ENCODE results near the gene GLP1R. TPM values are rescaled to one million over a fixed set of nuclear protein-coding genes. Genes with fewer than 3 reads are reported as not detected.

GLP1R gene
- total RNA-seq, 1 donor from 2014 or later = 0.03 TPM

DNA sequence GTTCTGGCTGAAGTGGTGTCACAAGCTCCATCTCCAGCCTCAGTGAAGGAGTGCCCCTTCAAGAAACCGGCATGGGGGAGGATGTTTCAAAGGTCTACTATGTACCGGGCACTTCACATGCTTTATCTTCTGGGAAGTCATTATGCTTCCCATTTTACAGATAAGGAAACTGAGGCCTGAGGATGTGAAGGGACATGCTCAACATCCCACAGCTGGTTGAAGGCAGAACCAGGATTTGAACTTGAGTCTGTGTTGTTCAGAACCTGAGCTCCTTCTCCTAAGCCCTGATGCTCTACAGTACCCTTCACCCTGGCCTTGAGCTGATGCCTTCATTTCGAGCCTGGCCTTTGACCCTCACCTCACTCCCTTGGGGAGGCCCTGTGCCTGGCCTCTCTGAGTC lies 13.0 kb downstream of the GLP1R start:
- no peak for DNase-seq (ENCODE audit: low read depth)

DNA sequence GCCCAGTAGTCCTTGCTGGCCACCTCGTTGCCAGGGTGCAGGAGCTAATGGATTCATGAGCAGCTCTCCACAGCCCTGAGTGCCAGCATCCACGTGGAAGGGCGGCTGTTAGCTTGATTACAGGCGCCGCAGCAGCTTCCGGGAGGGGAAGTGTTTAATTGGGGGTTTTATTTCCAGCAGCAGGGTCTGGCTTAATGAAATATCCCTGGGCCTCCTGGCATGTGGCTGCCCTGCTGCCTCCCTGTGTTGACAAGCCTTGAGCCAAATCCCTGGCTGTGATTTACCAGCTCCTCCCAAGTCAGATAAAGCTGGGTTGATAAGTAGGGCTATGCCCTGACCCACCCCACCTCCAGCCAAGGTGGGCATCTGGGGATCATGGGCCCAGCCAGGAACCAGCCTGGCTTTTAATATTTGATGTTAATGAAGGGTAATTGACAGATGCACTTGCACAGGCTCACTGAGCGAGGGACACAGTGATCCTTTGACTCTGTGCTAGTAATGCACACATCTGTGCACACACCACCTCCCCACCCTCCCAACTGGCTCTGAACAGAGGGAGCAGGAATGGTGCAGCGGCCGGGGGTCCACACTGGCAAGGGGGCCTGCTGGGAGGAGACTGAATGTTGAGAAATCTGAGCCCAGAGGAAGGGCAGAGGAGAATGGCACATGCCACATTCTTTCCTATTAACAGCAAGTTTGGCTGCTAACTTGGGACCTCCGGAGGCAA lies 13.6 kb downstream of the GLP1R start:
- DNase-seq (ENCODE audit: low read depth) = no peak

DNA sequence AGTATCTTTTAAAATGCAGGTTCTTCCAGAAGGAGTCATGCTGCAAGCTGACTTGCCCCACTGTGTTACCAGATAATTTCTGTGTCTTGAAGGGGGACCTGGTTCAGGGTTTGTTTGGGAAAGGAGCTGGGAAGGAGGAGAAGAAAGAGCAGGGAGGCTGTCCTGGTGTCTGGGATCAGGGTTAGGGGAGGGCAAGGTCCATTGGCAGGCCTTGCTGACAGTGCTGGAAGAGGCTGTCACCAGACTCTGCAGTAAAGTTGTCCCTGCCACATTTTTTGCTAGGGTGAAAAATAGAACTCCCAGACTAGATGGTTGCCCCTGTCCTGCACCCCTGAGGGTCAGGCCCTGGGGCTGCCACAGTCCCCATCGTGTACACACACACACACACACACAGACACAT lies 14.9 kb downstream of the GLP1R start:
- no peak for DNase-seq (ENCODE audit: low read depth)

DNA sequence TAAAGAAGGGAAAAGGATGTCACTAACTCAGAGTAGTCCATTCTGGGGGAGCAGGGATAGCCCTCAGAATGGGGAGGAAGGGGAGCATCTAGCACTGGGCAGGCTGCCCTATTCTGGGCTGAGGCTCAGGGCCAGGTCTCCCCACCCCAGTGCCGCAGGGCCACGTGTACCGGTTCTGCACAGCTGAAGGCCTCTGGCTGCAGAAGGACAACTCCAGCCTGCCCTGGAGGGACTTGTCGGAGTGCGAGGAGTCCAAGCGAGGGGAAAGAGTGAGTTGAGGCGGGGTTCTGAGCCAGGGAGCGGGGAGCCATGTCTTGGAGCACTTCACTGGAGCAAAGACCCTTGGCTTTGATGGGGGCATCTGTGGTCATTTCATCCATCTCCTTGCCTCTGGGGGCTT lies 17.0 kb downstream of the GLP1R start:
- no peak for DNase-seq (ENCODE audit: low read depth)

DNA sequence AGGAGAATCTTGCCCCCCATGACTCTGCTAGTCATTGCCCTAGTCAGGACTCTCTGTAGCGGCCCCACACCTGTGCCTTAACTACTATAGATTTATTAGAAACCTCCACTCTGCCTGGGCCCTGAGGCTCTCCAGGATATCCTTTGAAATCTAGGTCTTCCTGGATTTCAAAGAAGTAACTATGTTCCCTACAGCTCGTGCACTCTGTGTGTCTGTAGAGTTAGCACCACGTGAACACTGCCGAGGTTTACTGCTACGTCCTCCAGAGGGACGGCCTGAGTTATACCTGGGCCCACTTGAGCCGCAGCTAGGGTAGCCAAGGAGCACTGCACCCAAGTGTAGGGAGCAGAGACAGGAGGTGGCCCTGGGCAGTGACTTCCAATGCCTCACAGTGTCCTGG lies 19.8 kb downstream of the GLP1R start:
- DNase-seq (ENCODE audit: low read depth) = no peak

DNA sequence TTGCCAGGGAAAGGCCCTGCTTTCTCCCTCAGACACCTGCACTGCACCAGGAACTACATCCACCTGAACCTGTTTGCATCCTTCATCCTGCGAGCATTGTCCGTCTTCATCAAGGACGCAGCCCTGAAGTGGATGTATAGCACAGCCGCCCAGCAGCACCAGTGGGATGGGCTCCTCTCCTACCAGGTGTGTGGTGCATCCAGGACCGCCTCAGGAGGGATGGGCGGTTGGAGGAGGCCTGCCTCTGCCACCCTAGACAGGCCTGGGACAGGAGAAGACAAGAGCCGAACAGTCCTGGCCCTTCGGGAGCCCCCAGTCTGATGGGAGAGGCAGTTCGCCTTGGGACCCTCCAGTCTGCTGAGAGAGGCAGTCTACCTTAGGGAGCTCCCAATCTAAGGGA lies 24.2 kb downstream of the GLP1R start:
- DNase-seq (ENCODE audit: low read depth) = no peak

DNA sequence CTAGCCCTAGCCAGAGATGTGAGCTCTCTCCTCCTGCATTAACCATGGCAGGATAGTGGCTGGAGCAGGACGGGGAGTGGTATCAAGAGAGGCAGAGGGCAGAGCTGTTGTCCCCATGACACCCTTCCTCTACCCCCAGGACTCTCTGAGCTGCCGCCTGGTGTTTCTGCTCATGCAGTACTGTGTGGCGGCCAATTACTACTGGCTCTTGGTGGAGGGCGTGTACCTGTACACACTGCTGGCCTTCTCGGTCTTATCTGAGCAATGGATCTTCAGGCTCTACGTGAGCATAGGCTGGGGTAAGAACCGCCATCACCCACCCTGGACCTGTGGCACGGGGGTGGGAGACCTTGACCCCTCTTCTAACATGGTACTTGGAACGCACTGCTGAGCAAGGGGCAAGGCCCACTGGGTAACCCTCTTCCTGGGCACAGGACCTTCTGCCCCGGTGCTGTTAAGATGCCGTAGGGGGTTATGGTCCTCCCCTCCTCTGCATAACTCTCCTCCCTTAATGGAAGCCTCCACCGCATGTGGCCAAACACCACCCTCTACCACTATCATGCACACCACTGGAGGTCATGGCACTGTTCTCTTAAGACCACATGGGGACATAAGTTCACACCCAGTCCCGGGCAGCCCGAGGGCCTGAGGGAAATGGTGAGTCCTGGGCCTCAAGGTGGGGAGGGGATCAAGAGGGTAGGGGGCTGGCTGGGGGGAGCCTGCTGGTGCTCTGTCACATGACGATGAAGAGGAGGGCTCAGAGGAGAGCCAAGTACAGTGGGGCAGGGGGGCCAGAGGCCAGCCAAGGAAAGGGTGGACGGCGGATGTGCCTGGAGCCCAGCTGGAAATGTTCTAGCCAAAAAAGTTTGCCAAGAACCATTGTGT lies 25.1 kb downstream of the GLP1R start:
- no peak for DNase-seq (ENCODE audit: low read depth)

DNA sequence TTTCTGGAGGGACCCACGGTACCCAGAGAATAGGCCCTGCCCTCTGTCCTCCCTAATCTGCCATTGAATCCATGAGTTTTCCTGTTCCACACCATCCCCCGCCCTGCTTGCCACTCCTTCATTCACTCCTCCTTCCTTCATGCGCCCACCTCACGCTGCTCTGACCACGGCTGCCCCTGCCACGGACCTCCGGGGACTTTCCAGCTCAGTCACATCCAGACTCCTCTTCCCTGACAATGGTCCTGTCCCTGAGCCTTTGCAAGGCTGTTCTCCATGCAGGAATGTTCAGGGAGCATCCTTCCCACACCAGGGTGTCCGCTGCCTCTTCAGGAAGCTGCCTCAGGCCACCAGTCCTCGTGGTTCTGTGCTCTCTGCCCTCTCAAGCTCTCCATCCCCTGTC lies 25.9 kb downstream of the GLP1R start:
- no peak for DNase-seq (ENCODE audit: low read depth)

DNA sequence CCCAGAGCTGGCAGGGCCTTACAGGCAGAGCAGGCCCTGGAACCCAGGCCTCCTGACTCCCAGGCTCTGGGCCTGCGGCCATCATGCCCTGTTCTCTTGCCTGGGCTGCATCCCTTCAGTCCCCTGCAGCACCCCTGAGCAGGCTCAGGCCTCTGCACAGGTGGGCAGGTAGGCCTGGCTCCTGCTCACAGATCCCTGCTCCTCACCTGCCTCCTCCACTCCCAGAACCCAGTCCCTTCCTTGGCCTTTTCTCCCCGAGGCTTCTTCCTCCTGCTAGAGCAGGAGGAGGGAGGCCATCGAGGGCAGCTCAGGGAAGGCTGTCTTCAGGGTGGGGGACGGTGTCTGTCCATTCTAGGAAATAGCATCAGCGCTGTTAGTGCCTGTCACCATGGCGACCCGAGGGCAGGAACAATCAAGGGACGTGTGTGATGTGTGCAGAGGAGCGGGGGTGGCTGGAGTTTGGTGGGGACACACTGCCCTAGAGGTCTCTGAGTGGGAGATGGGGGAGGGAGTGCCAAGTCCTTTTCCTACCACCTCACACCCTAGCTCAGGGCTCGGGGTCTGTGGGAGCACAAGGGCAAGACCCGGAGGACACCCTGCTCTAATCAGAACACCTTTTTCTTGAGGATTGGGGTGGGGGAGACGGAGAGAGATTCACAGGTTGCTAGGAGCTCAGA lies 26.6 kb downstream of the GLP1R start:
- DNase-seq (ENCODE audit: low read depth) = no peak

DNA sequence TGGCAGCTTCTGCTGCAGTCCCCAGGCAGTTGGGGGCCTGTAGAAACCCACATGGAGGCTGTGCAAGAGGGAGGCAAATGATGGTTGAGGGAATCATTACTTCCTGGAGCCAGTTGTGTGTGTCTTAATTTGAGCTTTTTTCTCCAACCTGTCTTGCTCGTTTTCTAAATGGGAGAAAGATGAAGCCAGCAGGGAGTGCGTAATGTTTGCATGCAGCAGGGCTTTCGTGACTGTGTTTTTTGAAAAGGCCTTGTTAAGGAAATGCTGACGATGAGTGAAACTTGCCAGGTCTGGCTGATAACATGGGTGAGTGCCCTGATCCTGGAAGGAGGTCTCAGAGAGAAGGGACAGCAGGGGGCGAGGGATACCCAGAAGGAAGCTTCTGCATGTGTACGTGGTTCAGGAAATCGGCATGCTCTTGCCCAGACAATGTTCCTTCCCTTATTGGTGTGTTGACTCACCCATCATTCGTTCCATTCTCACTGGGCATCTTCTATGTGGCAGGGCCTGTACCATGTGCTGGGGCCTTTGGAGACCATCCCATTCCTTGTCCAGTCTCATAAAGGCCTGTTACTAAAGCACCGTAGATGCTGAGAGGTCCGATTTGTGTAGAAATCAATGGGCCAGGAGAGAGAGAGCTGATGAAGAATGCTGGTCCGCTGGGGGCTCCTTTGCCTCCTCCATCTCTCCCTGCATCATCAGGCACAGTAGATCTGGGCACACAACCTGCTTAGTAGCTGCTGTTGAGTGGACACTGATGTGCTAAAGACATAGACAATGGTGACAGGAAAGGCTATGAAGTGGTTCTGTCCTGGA lies 27.4 kb downstream of the GLP1R start:
- DNase-seq (ENCODE audit: low read depth) = no peak

DNA sequence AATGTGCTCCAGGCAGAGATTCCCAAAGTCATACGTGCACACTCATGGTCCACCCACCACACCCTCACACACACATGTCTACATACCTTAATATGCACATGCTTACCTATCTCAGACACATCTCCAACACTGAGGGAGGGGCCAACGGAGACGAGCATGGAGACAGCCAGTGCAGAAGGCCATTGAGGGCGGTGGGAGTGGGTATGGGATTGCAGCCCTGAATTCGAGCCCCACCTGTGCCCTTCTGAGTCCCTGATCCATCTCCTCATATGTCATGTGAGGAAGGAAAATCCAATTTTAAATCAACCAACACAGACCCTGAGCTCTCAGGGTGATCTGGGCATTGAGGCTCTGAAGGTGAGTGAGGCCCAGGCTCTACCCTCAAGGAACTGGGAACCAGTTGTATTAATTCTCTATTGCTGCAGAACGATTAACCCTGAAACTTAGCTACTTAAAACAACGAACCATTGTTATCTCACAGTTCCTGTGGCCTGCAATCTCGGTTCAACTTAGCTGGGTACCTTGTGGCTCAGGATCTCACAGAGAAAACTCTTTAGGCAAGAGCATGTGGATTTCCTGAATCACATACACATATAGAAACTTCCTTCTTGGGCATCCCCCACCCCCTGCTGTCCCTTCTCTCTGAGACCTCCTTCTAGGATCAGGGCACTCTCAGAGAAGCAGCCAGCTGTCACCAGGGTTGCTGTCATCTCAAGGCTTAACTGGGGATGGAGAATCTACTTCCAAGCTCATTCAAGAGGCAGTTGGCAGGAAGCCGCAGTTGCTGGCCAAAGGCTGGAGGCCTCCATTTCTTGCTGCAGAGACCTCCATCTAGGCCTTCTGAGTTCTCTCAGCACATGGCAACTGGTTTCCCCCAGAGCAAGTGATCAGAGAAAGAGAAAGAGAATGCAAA lies 28.3 kb downstream of the GLP1R start:
- DNase-seq (ENCODE audit: low read depth) = no peak

DNA sequence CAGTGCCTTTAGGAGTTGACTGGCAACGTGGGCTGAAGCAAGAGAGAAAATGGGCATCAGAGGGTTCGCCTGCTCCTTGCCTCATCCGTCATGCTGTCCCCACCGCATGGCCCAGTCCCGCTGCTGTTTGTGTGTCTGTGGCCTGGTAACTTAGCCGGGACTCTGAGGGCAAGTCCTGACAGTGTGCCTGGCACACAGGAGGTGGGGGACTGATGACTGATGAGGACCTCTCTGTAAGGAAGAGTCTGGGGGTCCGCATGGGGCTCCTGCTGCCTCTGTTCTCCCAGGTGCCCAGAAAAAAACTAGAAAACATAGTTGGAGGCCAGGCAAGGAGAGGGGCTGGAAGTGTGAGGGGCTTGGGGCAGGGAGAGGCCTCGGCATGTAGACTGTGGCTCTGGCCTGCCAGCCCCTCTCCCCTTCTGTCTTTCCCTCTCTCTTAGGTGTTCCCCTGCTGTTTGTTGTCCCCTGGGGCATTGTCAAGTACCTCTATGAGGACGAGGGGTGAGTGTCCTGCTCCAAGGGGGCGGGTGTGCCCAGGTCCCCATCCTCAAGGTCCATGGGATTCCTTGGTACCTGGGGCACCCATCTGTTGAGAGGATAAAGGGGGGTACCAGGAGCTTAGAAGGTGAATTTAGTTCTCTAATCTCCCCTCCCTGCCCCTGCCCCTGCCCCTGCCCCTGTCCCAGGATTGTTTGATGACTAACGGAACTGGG lies 29.5 kb downstream of the GLP1R start:
- DNase-seq (ENCODE audit: low read depth) = no peak

DNA sequence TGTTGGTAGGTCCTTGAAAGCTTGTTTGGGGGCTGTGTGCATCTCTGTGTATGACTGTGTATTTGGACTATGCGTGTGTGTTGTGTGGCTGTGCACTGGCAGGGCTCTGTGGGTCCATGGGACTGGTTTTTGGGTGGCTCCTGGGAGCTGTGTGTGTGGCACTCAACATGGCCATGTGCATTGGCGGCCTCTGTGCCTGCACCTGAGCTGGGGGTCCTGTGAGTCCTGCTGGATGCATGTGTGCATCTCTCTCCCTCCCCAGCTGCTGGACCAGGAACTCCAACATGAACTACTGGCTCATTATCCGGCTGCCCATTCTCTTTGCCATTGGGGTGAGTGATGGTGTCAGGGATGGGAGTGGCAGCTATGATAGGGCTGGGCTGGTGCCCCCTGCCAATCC lies 30.1 kb downstream of the GLP1R start:
- no peak for DNase-seq (ENCODE audit: low read depth)

DNA sequence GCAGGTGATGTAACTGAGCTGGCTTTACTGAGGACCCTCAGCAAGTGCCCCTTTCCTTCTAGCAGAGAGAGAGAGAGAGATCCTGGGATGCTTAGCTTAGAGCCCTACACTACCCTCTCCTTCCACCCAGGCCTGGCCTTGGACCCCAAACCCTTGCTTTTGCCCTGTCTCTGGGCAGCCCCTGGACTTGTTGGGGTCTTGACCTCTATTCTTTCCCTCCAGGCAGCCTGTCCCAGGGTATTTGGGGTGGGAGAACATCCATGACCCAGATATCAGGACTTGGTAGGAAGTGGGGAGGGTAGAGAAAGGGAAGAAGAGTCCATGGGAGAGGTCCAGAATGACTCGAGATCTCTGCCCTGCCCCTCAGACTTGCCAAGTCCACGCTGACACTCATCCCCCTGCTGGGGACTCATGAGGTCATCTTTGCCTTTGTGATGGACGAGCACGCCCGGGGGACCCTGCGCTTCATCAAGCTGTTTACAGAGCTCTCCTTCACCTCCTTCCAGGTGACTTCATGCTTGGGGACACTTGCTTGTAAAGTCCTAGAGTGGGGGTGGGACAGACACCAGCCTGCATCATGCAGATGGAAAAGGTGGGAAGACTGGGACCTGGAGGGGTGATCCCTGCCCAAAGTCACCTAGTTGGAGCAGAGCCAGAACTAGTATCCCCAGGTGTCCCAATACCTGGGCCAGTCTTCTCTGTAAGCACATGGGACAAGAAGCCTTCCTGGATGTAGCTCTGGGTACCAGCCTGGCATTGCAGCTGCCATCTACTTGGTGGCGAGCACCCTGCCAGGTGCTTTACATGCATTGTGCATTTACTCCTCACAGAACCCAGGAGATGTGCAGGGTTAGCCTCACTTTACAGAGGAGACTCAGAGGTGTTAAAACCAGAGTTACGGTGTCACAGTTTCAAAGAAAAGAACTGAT lies 30.9 kb downstream of the GLP1R start:
- no peak for DNase-seq (ENCODE audit: low read depth)

DNA sequence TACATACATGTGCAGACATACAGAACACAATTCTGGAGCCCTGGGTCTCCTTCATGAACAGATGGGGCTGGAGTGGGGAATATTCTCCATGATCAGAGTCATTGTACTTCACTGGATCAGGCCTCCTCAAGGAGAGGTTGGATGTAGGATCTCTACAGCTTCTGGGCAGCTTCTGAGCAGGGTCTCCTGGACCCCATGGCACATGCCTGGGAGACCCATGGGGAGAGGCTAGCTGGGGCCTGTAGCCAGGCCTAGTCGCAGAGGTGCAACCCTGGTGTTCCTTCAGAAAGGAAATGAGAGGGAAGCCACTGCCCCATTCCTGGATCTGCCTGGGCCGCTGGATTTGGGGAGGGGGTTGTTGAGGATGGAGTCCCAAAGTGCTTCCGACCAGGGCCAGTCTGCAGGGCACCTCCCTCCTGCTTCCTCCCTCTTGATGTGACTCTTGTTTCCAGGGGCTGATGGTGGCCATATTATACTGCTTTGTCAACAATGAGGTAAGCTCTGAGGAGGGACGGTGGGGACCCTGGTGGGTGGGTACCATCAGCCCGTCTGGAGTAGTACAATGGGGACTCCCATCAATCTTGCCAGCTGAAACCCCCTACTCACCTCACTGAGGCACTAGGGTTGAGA lies 31.8 kb downstream of the GLP1R start:
- DNase-seq (ENCODE audit: low read depth) = no peak

DNA sequence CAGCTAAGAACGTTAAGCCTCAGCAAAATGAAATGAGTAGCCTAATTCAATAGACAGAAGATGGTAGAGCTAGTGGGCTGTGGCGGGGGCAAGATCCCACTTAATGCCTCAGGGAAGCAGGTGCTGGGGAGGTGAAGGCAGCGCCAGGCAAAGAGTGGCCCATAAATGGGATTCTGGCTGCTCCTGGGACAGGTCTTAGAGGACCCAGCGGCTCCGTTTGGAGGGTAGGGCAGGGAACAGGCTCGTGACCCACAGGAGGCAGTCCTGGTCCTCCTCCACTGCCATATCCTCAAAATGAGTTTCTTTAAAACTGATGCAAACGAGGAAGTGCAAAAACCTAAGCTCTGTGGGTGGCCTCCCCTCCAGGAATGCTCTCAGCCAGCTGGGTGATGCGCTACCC lies 33.7 kb downstream of the GLP1R start:
- no peak for DNase-seq (ENCODE audit: low read depth)

DNA sequence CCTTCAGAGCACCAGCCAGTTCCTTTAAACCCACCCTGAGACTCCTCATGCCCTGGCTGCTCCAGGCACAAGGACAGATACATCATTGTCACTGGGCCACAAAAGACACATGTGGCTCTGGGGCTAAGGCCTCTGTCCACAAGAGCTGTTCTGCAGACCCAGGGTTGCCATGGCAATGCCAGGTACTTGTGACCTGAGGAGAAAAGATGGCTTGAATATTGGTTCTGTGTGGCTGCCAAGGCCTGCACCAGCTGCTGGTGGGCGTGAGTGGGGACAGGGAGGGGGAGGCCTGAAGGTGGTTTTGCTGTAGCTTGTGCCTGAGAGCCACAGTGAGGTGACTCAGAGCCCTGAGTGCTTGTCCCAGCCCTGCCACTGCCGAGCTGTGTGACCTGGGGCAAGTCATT lies 34.7 kb downstream of the GLP1R start:
- DNase-seq (ENCODE audit: low read depth) = peak; percentile 1

DNA sequence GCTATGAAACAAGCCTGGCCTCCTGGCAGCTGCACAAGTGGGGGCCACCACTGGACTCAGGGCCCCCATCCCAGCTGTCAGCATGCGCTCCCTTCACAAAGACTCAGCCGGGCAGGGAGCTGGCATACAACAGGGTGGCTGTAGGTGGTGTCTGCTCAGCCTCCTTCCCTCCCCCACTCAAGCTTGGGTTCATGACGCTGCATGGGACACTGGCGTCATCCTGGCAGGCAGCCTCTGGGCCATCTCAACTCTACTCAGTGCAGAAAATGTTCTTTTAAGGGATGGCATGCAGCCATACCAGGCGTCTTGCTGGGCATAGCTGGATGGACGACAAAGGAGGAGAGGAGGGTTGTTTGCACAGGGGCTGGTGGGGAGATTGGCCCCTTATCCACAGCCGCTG lies 35.9 kb downstream of the GLP1R start:
- no peak for DNase-seq (ENCODE audit: low read depth)

Data from myocyte (in vitro differentiated cells).